SHP77 (cell line): ENCODE results near the gene SGTB.
A peak's percentile ranks its signal among the peaks of the same experiment; 100 is the strongest.
"Not testable (repeated sequence)": the region's sequence is repeated elsewhere in the genome, so short reads cannot be mapped to it uniquely, and the experiment has no call there.

Experiments
- DNase-seq, 2 experiments: peaks; one replicate each; lab custom pipeline; 2025; lab: John Stamatoyannopoulos, UW

SGTB gene

GRCh38 chr5:65668696-65669095 lies 53.2 kb downstream of the SGTB start:
- no peak for DNase-seq

GRCh38 chr5:65663804-65664521 lies 57.9 kb downstream of the SGTB start:
- DNase-seq, result peak in 1 of 2 experiments; percentile 3

GRCh38 chr5:65654713-65655112 lies 67.2 kb downstream of the SGTB start:
- DNase-seq, result no peak

GRCh38 chr5:65651144-65651543 lies 70.8 kb downstream of the SGTB start:
- no peak for DNase-seq

- no peak for DNase-seq
Measured at GRCh38 chr5:65647941-65648340, 74.0 kb downstream of the SGTB start.

- no peak for DNase-seq
Measured at GRCh38 chr5:65646938-65647337, 75.0 kb downstream of the SGTB start.

GRCh38 chr5:65640240-65640639 lies 81.7 kb downstream of the SGTB start:
- no peak for DNase-seq

- DNase-seq, result no peak
Measured at GRCh38 chr5:65630981-65631380, 90.9 kb downstream of the SGTB start.

- DNase-seq, result peak in 1 of 2 experiments; percentile 9
Measured at GRCh38 chr5:65625743-65626142, 96.2 kb downstream of the SGTB start.

- peak; percentile 72 to 81 for DNase-seq
Measured at GRCh38 chr5:65624571-65625555, 97.0 kb downstream of the SGTB start, which contains the start of the genes SHLD3 and TRAPPC13. Gene SHLD3 (plus strand): TSS chr5:65625027. CDS start chr5:65629588, 4,561 bp downstream. Gene TRAPPC13 (plus strand): TSS chr5:65625027. CDS start chr5:65625061, 34 bp downstream.

- peak; percentile 90 to 91 for DNase-seq
Measured at GRCh38 chr5:65624025-65624570, 97.8 kb downstream of the SGTB start, which contains the start of gene TRIM23. Gene TRIM23 (minus strand): TSS chr5:65624333. CDS start chr5:65624274, 59 bp downstream.

- DNase-seq, result no peak
Measured at GRCh38 chr5:65623482-65623881, 98.4 kb downstream of the SGTB start.

- DNase-seq, result not testable (repeated sequence)
Measured at GRCh38 chr5:65621961-65622360, 99.9 kb downstream of the SGTB start.

- no peak for DNase-seq
Measured at GRCh38 chr5:65620021-65620420, 101.9 kb downstream of the SGTB start.
